Fibroblast of lung (primary cell): ENCODE results near the gene CHTOP.
A peak's percentile ranks its signal among the peaks of the same experiment; 100 is the strongest.

Source experiments
- CTCF ChIP-seq, 2 donors: IDR thresholded peaks in 1 of 2; conservative IDR thresholded peaks in 1 of 2; 1 replicate in 1 of 2; 2 replicates in 1 of 2; pipeline ENCODE4 v1.5.1; 2011 to 2012; ENCODE audit warnings: low read length in 2 of 2, control low read depth in 1 of 2, inconsistent platforms in 1 of 2, low read depth in 1 of 2, mild to moderate bottlenecking in 1 of 2
- EZH2 ChIP-seq: IDR thresholded peaks from 2 replicates; pipeline ENCODE4 v1.5.1; 2012; ENCODE audit warnings: low read length, control low read depth, mild to moderate bottlenecking; ENCODE audit errors: missing control alignments

GRCh38 chr1:153617663-153618062 is 16.2 kb upstream of the CHTOP start:
- TF ChIP-seq CTCF (conservative IDR thresholded peaks at IDR 0.05 in 1 of 2, IDR thresholded peaks at IDR 0.05 in 1 of 2; ENCODE audit: low read depth in 1 of 2, low read length in 2 of 2) (peak; percentile 73 to 86), EZH2 (no peak)
